SJCRH30 (cell line): ENCODE measurements around the gene IRF4. TPM values are rescaled to one million over a fixed set of nuclear protein-coding genes. Genes with fewer than 3 reads are reported as not detected.
"Not testable (repeated sequence)": the region's sequence is repeated elsewhere in the genome, so short reads cannot be mapped to it uniquely, and the experiment has no call there.

Experiments
- DNase-seq, 2 experiments: peaks; one replicate each; pipeline ENCODE4 v3.0.0-alpha.2; 2015 to 2020
- H3K27ac ChIP-seq: fragments of 250-450 bp; sonication (Bioruptor Pico); 2 replicates; pipeline ENCODE4 v1.5.1; 2020; ENCODE audit warnings: mild to moderate bottlenecking, moderate library complexity
- H3K27me3 ChIP-seq: fragments of 250-450 bp; sonication (Bioruptor Pico); 2 replicates; pipeline ENCODE4 v1.5.1; 2020; ENCODE audit warnings: mild to moderate bottlenecking, moderate library complexity
- H3K36me3 ChIP-seq: fragments of 250-450 bp; sonication (Bioruptor Pico); 2 replicates; pipeline ENCODE4 v1.5.1; 2020; ENCODE audit warnings: mild to moderate bottlenecking, moderate library complexity
- H3K4me1 ChIP-seq: fragments of 250-450 bp; sonication (Bioruptor Pico); 2 replicates; pipeline ENCODE4 v1.5.1; 2020; ENCODE audit warnings: mild to moderate bottlenecking, moderate library complexity
- H3K4me3 ChIP-seq: fragments of 250-450 bp; sonication (Bioruptor Pico); 2 replicates; pipeline ENCODE4 v1.5.1; 2020; ENCODE audit warnings: mild to moderate bottlenecking, moderate library complexity
- H3K9me3 ChIP-seq: fragments of 250-450 bp; sonication (Bioruptor Pico); replicated peaks from 2 replicates; pipeline ENCODE4 v1.5.1; 2020; ENCODE audit warnings: mild to moderate bottlenecking, moderate library complexity
- total RNA-seq: library from RNA; depleted of rRNA; stranded (reverse); fragments of >200 nt; shearing (Covaris generic); gene quantifications from 2 replicates; pipeline ENCODE4 v1.2.3, GENCODE V29; 2014

IRF4 gene
- total RNA-seq, 1 experiment from 2014 or later, result not detected

GRCh38 chr6:367891-368630 is 23.5 kb upstream of the IRF4 start:
- H3K9me3 ChIP-seq, result no peaks in the 10 kb centered on the region
- H3K4me3 ChIP-seq, result no peak overlapping the region
- no peak for DNase-seq
- H3K4me1 ChIP-seq, result peaks cover 12% of the 10 kb centered on the region
- H3K27ac ChIP-seq, result no peak overlapping the region
- H3K27me3 ChIP-seq, result no peaks in the 10 kb centered on the region; the same call in 1 of the 2 replicates
- no peaks in the 10 kb centered on the region for H3K36me3 ChIP-seq

GRCh38 chr6:369559-370431 is 21.8 kb upstream of the IRF4 start:
- no peak overlapping the region for H3K4me3 ChIP-seq

GRCh38 chr6:370555-370954 is 21.0 kb upstream of the IRF4 start:
- peaks cover 3% of the 10 kb centered on the region; the same call in 1 of the 2 replicates for H3K4me1 ChIP-seq
- H3K27me3 ChIP-seq, result no peaks in the 10 kb centered on the region
- DNase-seq, result no peak
- no peak overlapping the region for H3K27ac ChIP-seq
- no peaks in the 10 kb centered on the region for H3K36me3 ChIP-seq
- H3K9me3 ChIP-seq, result no peaks in the 10 kb centered on the region
- no peak overlapping the region for H3K4me3 ChIP-seq

More at GRCh38 chr6:369559-370431, 21.8 kb upstream of the IRF4 start:
- H3K27me3 ChIP-seq, result no peaks in the 10 kb centered on the region; the same call in 1 of the 2 replicates
- H3K4me1 ChIP-seq, result peaks cover 8% of the 10 kb centered on the region; the same call in 1 of the 2 replicates
- H3K27ac ChIP-seq, result no peak overlapping the region
- no peak for DNase-seq
- no peaks in the 10 kb centered on the region for H3K36me3 ChIP-seq
- H3K9me3 ChIP-seq, result no peaks in the 10 kb centered on the region

GRCh38 chr6:371851-372250 is 19.7 kb upstream of the IRF4 start:
- not testable (repeated sequence) for DNase-seq, H3K4me3 ChIP-seq, H3K27me3 ChIP-seq, H3K9me3 ChIP-seq, H3K36me3 ChIP-seq, H3K27ac ChIP-seq, H3K4me1 ChIP-seq

- Histone ChIP-seq H3K27me3 (no peaks in the 10 kb centered on the region), H3K27ac (no peak overlapping the region), H3K9me3 (no peaks in the 10 kb centered on the region), H3K4me1 (no peaks in the 10 kb centered on the region), H3K36me3 (no peaks in the 10 kb centered on the region), H3K4me3 (no peak overlapping the region)
- no peak for DNase-seq
These were observed 19.1 kb upstream of the IRF4 start for GRCh38 chr6:372336-372911.

- H3K27ac ChIP-seq, result no peak overlapping the region
- no peaks in the 10 kb centered on the region for H3K9me3 ChIP-seq
- H3K27me3 ChIP-seq, result no peaks in the 10 kb centered on the region
- H3K4me3 ChIP-seq, result no peak overlapping the region
- DNase-seq, result no peak
- H3K4me1 ChIP-seq, result no peaks in the 10 kb centered on the region
- H3K36me3 ChIP-seq, result no peaks in the 10 kb centered on the region
These were observed 18.5 kb upstream of the IRF4 start for GRCh38 chr6:373031-373430.

GRCh38 chr6:373773-374724 is 17.5 kb upstream of the IRF4 start:
- Histone ChIP-seq H3K9me3 (no peaks in the 10 kb centered on the region), H3K4me1 (no peaks in the 10 kb centered on the region), H3K4me3 (no peak overlapping the region), H3K27me3 (no peaks in the 10 kb centered on the region), H3K27ac (no peak overlapping the region), H3K36me3 (no peaks in the 10 kb centered on the region)
- DNase-seq, result no peak

- Histone ChIP-seq H3K4me1 (no peaks in the 10 kb centered on the region), H3K9me3 (no peaks in the 10 kb centered on the region), H3K4me3 (no peak overlapping the region), H3K36me3 (no peaks in the 10 kb centered on the region), H3K27me3 (no peaks in the 10 kb centered on the region), H3K27ac (no peak overlapping the region)
- no peak for DNase-seq
These were observed 16.6 kb upstream of the IRF4 start for GRCh38 chr6:374956-375355.

GRCh38 chr6:376827-377640 is 14.5 kb upstream of the IRF4 start:
- DNase-seq, result no peak
- H3K27me3 ChIP-seq, result no peaks in the 10 kb centered on the region

GRCh38 chr6:377641-378020 is 13.9 kb upstream of the IRF4 start:
- not testable (repeated sequence) for H3K4me1 ChIP-seq, H3K36me3 ChIP-seq, H3K9me3 ChIP-seq, DNase-seq, H3K27ac ChIP-seq, H3K4me3 ChIP-seq, H3K27me3 ChIP-seq

More at GRCh38 chr6:376827-377640, 14.5 kb upstream of the IRF4 start:
- Histone ChIP-seq H3K4me3 (no peak overlapping the region), H3K4me1 (no peaks in the 10 kb centered on the region), H3K36me3 (no peaks in the 10 kb centered on the region), H3K9me3 (no peaks in the 10 kb centered on the region), H3K27ac (no peak overlapping the region)

GRCh38 chr6:378090-378957 is 13.2 kb upstream of the IRF4 start:
- DNase-seq, result no peak
- no peaks in the 10 kb centered on the region for H3K4me1 ChIP-seq
- no peaks in the 10 kb centered on the region for H3K27me3 ChIP-seq
- H3K9me3 ChIP-seq, result no peaks in the 10 kb centered on the region
- H3K27ac ChIP-seq, result no peak overlapping the region
- no peak overlapping the region for H3K4me3 ChIP-seq
- H3K36me3 ChIP-seq, result no peaks in the 10 kb centered on the region

- no peaks in the 10 kb centered on the region for H3K4me1 ChIP-seq
- H3K9me3 ChIP-seq, result no peaks in the 10 kb centered on the region
- no peak overlapping the region for H3K27ac ChIP-seq
- H3K36me3 ChIP-seq, result no peaks in the 10 kb centered on the region
- H3K27me3 ChIP-seq, result no peaks in the 10 kb centered on the region
- no peak for DNase-seq
- no peak overlapping the region for H3K4me3 ChIP-seq
These were observed 12.6 kb upstream of the IRF4 start for GRCh38 chr6:378958-379409.
